KOPT-K1 (cell line): ENCODE results near the gene RAB23.

Experiments used
- H3K27ac ChIP-seq: fragments of 200-600 bp; sonication (generic); 2 replicates; pipeline ENCODE4 v1.5.1; 2016; ENCODE audit warnings: antibody characterized with exemption, mild to moderate bottlenecking, low read depth, low read length; ENCODE audit not compliant: poor library complexity, severe bottlenecking
- H3K36me3 ChIP-seq: fragments of 200-600 bp; sonication (generic); 2 replicates; pipeline ENCODE4 v1.5.1; 2017; ENCODE audit warnings: antibody characterized with exemption, mild to moderate bottlenecking, low read length, moderate library complexity; ENCODE audit not compliant: insufficient read depth
- H3K9me3 ChIP-seq: fragments of 200-600 bp; sonication (generic); 2 replicates; pipeline ENCODE4 v1.5.1; 2017; ENCODE audit warnings: antibody characterized with exemption, low read length, mild to moderate bottlenecking; ENCODE audit not compliant: insufficient read depth, poor library complexity, severe bottlenecking

RAB23 gene

GRCh38 chr6:57215260-57215659, 6.8 kb downstream of the RAB23 start:
- no peaks in the 10 kb centered on the region for H3K36me3 ChIP-seq
- peaks cover 4% of the 10 kb centered on the region for H3K9me3 ChIP-seq
- H3K27ac ChIP-seq = no peak overlapping the region

- no peak overlapping the region for H3K27ac ChIP-seq
- H3K36me3 ChIP-seq = no peaks in the 10 kb centered on the region
- H3K9me3 ChIP-seq = no peaks in the 10 kb centered on the region
These were observed 12.0 kb downstream of the RAB23 start for GRCh38 chr6:57210060-57210459.

- H3K27ac ChIP-seq = no peak overlapping the region
- no peaks in the 10 kb centered on the region for H3K9me3 ChIP-seq
- no peaks in the 10 kb centered on the region for H3K36me3 ChIP-seq
These were observed 13.1 kb downstream of the RAB23 start for GRCh38 chr6:57209030-57209429.

- no peak overlapping the region for H3K27ac ChIP-seq
- H3K36me3 ChIP-seq = no peaks in the 10 kb centered on the region
- H3K9me3 ChIP-seq = no peaks in the 10 kb centered on the region
These were observed 14.2 kb downstream of the RAB23 start for GRCh38 chr6:57207872-57208271.

GRCh38 chr6:57207141-57207540, 15.0 kb downstream of the RAB23 start:
- no peak overlapping the region for H3K27ac ChIP-seq
- no peaks in the 10 kb centered on the region for H3K36me3 ChIP-seq
- H3K9me3 ChIP-seq = no peaks in the 10 kb centered on the region

GRCh38 chr6:57205550-57206328, 16.4 kb downstream of the RAB23 start:
- Histone ChIP-seq H3K27ac (no peak overlapping the region), H3K36me3 (no peaks in the 10 kb centered on the region), H3K9me3 (no peaks in the 10 kb centered on the region)

GRCh38 chr6:57201718-57202117, 20.4 kb downstream of the RAB23 start:
- no peaks in the 10 kb centered on the region for H3K36me3 ChIP-seq
- H3K27ac ChIP-seq = no peak overlapping the region
- H3K9me3 ChIP-seq = no peaks in the 10 kb centered on the region

GRCh38 chr6:57198926-57199636, 23.0 kb downstream of the RAB23 start:
- no peak overlapping the region for H3K27ac ChIP-seq
- H3K9me3 ChIP-seq = no peaks in the 10 kb centered on the region
- peaks cover 5% of the 10 kb centered on the region for H3K36me3 ChIP-seq

GRCh38 chr6:57195457-57195856, 26.6 kb downstream of the RAB23 start:
- Histone ChIP-seq H3K9me3 (no peaks in the 10 kb centered on the region), H3K27ac (no peak overlapping the region), H3K36me3 (peaks cover 38% of the 10 kb centered on the region)

- Histone ChIP-seq H3K36me3 (peaks cover 54% of the 10 kb centered on the region), H3K27ac (no peak overlapping the region), H3K9me3 (no peaks in the 10 kb centered on the region)
These were observed 28.9 kb downstream of the RAB23 start for GRCh38 chr6:57193177-57193576.

GRCh38 chr6:57190140-57190539, 32.0 kb downstream of the RAB23 start:
- Histone ChIP-seq H3K36me3 (peaks cover 65% of the 10 kb centered on the region), H3K9me3 (no peaks in the 10 kb centered on the region), H3K27ac (no peak overlapping the region)

GRCh38 chr6:57183336-57183735, 38.8 kb downstream of the RAB23 start:
- no peaks in the 10 kb centered on the region for H3K9me3 ChIP-seq
- no peak overlapping the region for H3K27ac ChIP-seq

GRCh38 chr6:57182017-57182432, 40.1 kb downstream of the RAB23 start:
- peaks cover 50% of the 10 kb centered on the region for H3K36me3 ChIP-seq
- H3K27ac ChIP-seq = no peak overlapping the region
- H3K9me3 ChIP-seq = no peaks in the 10 kb centered on the region

More at GRCh38 chr6:57183336-57183735, 38.8 kb downstream of the RAB23 start:
- peaks cover 56% of the 10 kb centered on the region for H3K36me3 ChIP-seq

GRCh38 chr6:57180596-57180995, 41.5 kb downstream of the RAB23 start:
- no peak overlapping the region for H3K27ac ChIP-seq
- H3K9me3 ChIP-seq = no peaks in the 10 kb centered on the region
- peaks cover 45% of the 10 kb centered on the region for H3K36me3 ChIP-seq

- Histone ChIP-seq H3K27ac (no peak overlapping the region), H3K36me3 (peaks cover 17% of the 10 kb centered on the region), H3K9me3 (no peaks in the 10 kb centered on the region)
These were observed 44.4 kb downstream of the RAB23 start for GRCh38 chr6:57177545-57178265.
